Tibial nerve (tissue), 3 donors: ENCODE data around the gene LIN52.

Source experiments
- CTCF ChIP-seq, 5 experiments: fragments of 200-600 bp in 3 of 5; fragments of 450-650 bp in 2 of 5; sonication (generic) in 3 of 5; IDR thresholded peaks; one replicate each; pipeline ENCODE4 v1.5.1; 2016 to 2019; ENCODE audit warnings: antibody characterized with exemption in 5 of 5, mild to moderate bottlenecking in 3 of 5, moderate library complexity in 2 of 5
- POLR2A ChIP-seq, 2 donors: fragments of 450-650 bp; IDR thresholded peaks; one replicate each; pipeline ENCODE4 v1.6.1; 2017; ENCODE audit warnings: antibody characterized with exemption in 2 of 2, mild to moderate bottlenecking in 2 of 2, moderate library complexity in 2 of 2

- no peak for TF ChIP-seq CTCF (IDR thresholded peaks at IDR 0.05)
- no peak for TF ChIP-seq POLR2A (IDR thresholded peaks at IDR 0.05)
Measured at GRCh38 chr14:74062809-74063150, 22.0 kb upstream of the LIN52 start.
